ENCODE measurements around the gene SLAIN1.

SLAIN1 gene

GRCh38 chr13:77717508-77717907 is 20.0 kb downstream of the SLAIN1 start:
- Histone ChIP-seq H3K4me1 (ENCODE audit: control insufficient read depth, insufficient read depth, low read length) (peaks cover 4% of the 10 kb centered on the region), H3K9ac (ENCODE audit: low read depth, low read length) (no peak overlapping the region), H3K9me3 (ENCODE audit: control insufficient read depth, insufficient read depth, low read length) (no peaks in the 10 kb centered on the region), H3K36me3 (ENCODE audit: control insufficient read depth, insufficient read depth, low read length) (no peaks in the 10 kb centered on the region), H3K27me3 (ENCODE audit: control insufficient read depth, insufficient read depth, low read length) (no peaks in the 10 kb centered on the region), H3K4me3 (ENCODE audit: low read depth, low read length) (no peak overlapping the region)

GRCh38 chr13:77719128-77719527 is 21.6 kb downstream of the SLAIN1 start:
- Histone ChIP-seq H3K4me3 (ENCODE audit: low read depth, low read length) (no peak overlapping the region), H3K36me3 (ENCODE audit: control insufficient read depth, insufficient read depth, low read length) (no peaks in the 10 kb centered on the region), H3K9me3 (ENCODE audit: control insufficient read depth, insufficient read depth, low read length) (no peaks in the 10 kb centered on the region), H3K4me1 (ENCODE audit: control insufficient read depth, insufficient read depth, low read length) (peaks cover 4% of the 10 kb centered on the region), H3K9ac (ENCODE audit: low read depth, low read length) (no peak overlapping the region), H3K27me3 (ENCODE audit: control insufficient read depth, insufficient read depth, low read length) (no peaks in the 10 kb centered on the region)

GRCh38 chr13:77720988-77721387 is 23.5 kb downstream of the SLAIN1 start:
- Histone ChIP-seq H3K9ac (ENCODE audit: low read depth, low read length) (no peak overlapping the region), H3K9me3 (ENCODE audit: control insufficient read depth, insufficient read depth, low read length) (no peaks in the 10 kb centered on the region), H3K27me3 (ENCODE audit: control insufficient read depth, insufficient read depth, low read length) (no peaks in the 10 kb centered on the region), H3K4me1 (ENCODE audit: control insufficient read depth, insufficient read depth, low read length) (peaks cover 9% of the 10 kb centered on the region), H3K4me3 (ENCODE audit: low read depth, low read length) (no peak overlapping the region), H3K36me3 (ENCODE audit: control insufficient read depth, insufficient read depth, low read length) (no peaks in the 10 kb centered on the region)

GRCh38 chr13:77724092-77724491 is 26.6 kb downstream of the SLAIN1 start:
- Histone ChIP-seq H3K4me1 (ENCODE audit: control insufficient read depth, insufficient read depth, low read length) (peaks cover 5% of the 10 kb centered on the region), H3K4me3 (ENCODE audit: low read depth, low read length) (no peak overlapping the region), H3K36me3 (ENCODE audit: control insufficient read depth, insufficient read depth, low read length) (no peaks in the 10 kb centered on the region), H3K27me3 (ENCODE audit: control insufficient read depth, insufficient read depth, low read length) (no peaks in the 10 kb centered on the region), H3K9me3 (ENCODE audit: control insufficient read depth, insufficient read depth, low read length) (no peaks in the 10 kb centered on the region), H3K9ac (ENCODE audit: low read depth, low read length) (no peak overlapping the region)

- H3K36me3 ChIP-seq (ENCODE audit: control insufficient read depth, insufficient read depth, low read length), result no peaks in the 10 kb centered on the region
- no peak overlapping the region for H3K9ac ChIP-seq (ENCODE audit: low read depth, low read length)
- H3K9me3 ChIP-seq (ENCODE audit: control insufficient read depth, insufficient read depth, low read length), result no peaks in the 10 kb centered on the region
- no peaks in the 10 kb centered on the region for H3K27me3 ChIP-seq (ENCODE audit: control insufficient read depth, insufficient read depth, low read length)
- peaks cover 10% of the 10 kb centered on the region for H3K4me1 ChIP-seq (ENCODE audit: control insufficient read depth, insufficient read depth, low read length)
- H3K4me3 ChIP-seq (ENCODE audit: low read depth, low read length), result no peak overlapping the region
Measured at GRCh38 chr13:77725071-77725470, 27.6 kb downstream of the SLAIN1 start.

GRCh38 chr13:77728265-77729125 is 31.0 kb downstream of the SLAIN1 start:
- Histone ChIP-seq H3K9me3 (ENCODE audit: control insufficient read depth, insufficient read depth, low read length) (no peaks in the 10 kb centered on the region), H3K9ac (ENCODE audit: low read depth, low read length) (no peak overlapping the region), H3K27me3 (ENCODE audit: control insufficient read depth, insufficient read depth, low read length) (no peaks in the 10 kb centered on the region), H3K4me1 (ENCODE audit: control insufficient read depth, insufficient read depth, low read length) (peaks cover 15% of the 10 kb centered on the region), H3K36me3 (ENCODE audit: control insufficient read depth, insufficient read depth, low read length) (no peaks in the 10 kb centered on the region), H3K4me3 (ENCODE audit: low read depth, low read length) (no peak overlapping the region)

- H3K36me3 ChIP-seq (ENCODE audit: control insufficient read depth, insufficient read depth, low read length), result no peaks in the 10 kb centered on the region
- no peaks in the 10 kb centered on the region for H3K9me3 ChIP-seq (ENCODE audit: control insufficient read depth, insufficient read depth, low read length)
- no peak overlapping the region for H3K4me3 ChIP-seq (ENCODE audit: low read depth, low read length)
- H3K4me1 ChIP-seq (ENCODE audit: control insufficient read depth, insufficient read depth, low read length), result peaks cover 15% of the 10 kb centered on the region
- no peak overlapping the region for H3K9ac ChIP-seq (ENCODE audit: low read depth, low read length)
- no peaks in the 10 kb centered on the region for H3K27me3 ChIP-seq (ENCODE audit: control insufficient read depth, insufficient read depth, low read length)
Measured at GRCh38 chr13:77729502-77730221, 32.2 kb downstream of the SLAIN1 start.

GRCh38 chr13:77730572-77730971 is 33.1 kb downstream of the SLAIN1 start:
- Histone ChIP-seq H3K4me1 (ENCODE audit: control insufficient read depth, insufficient read depth, low read length) (peaks cover 10% of the 10 kb centered on the region), H3K36me3 (ENCODE audit: control insufficient read depth, insufficient read depth, low read length) (no peaks in the 10 kb centered on the region), H3K4me3 (ENCODE audit: low read depth, low read length) (no peak overlapping the region), H3K27me3 (ENCODE audit: control insufficient read depth, insufficient read depth, low read length) (no peaks in the 10 kb centered on the region), H3K9me3 (ENCODE audit: control insufficient read depth, insufficient read depth, low read length) (no peaks in the 10 kb centered on the region), H3K9ac (ENCODE audit: low read depth, low read length) (no peak overlapping the region)

GRCh38 chr13:77732287-77732686 is 34.8 kb downstream of the SLAIN1 start:
- no peaks in the 10 kb centered on the region for H3K9me3 ChIP-seq (ENCODE audit: control insufficient read depth, insufficient read depth, low read length)
- no peaks in the 10 kb centered on the region for H3K27me3 ChIP-seq (ENCODE audit: control insufficient read depth, insufficient read depth, low read length)
- peaks cover 10% of the 10 kb centered on the region for H3K4me1 ChIP-seq (ENCODE audit: control insufficient read depth, insufficient read depth, low read length)
- H3K4me3 ChIP-seq (ENCODE audit: low read depth, low read length), result no peak overlapping the region
- H3K36me3 ChIP-seq (ENCODE audit: control insufficient read depth, insufficient read depth, low read length), result no peaks in the 10 kb centered on the region
- H3K9ac ChIP-seq (ENCODE audit: low read depth, low read length), result no peak overlapping the region

- Histone ChIP-seq H3K4me1 (ENCODE audit: control insufficient read depth, insufficient read depth, low read length) (peaks cover 10% of the 10 kb centered on the region), H3K9ac (ENCODE audit: low read depth, low read length) (no peak overlapping the region), H3K27me3 (ENCODE audit: control insufficient read depth, insufficient read depth, low read length) (no peaks in the 10 kb centered on the region), H3K4me3 (ENCODE audit: low read depth, low read length) (no peak overlapping the region), H3K9me3 (ENCODE audit: control insufficient read depth, insufficient read depth, low read length) (no peaks in the 10 kb centered on the region), H3K36me3 (ENCODE audit: control insufficient read depth, insufficient read depth, low read length) (no peaks in the 10 kb centered on the region)
Measured at GRCh38 chr13:77733674-77734073, 36.2 kb downstream of the SLAIN1 start.

- Histone ChIP-seq H3K4me3 (ENCODE audit: low read depth, low read length) (no peak overlapping the region), H3K9me3 (ENCODE audit: control insufficient read depth, insufficient read depth, low read length) (no peaks in the 10 kb centered on the region), H3K36me3 (ENCODE audit: control insufficient read depth, insufficient read depth, low read length) (no peaks in the 10 kb centered on the region), H3K27me3 (ENCODE audit: control insufficient read depth, insufficient read depth, low read length) (no peaks in the 10 kb centered on the region), H3K4me1 (ENCODE audit: control insufficient read depth, insufficient read depth, low read length) (peaks cover 6% of the 10 kb centered on the region), H3K9ac (ENCODE audit: low read depth, low read length) (no peak overlapping the region)
Measured at GRCh38 chr13:77737583-77738200, 40.2 kb downstream of the SLAIN1 start.
